NT2/D1 (cell line): ENCODE results near the gene PROCR.
"Not testable (repeated sequence)": the region's sequence is repeated elsewhere in the genome, so short reads cannot be mapped to it uniquely, and the experiment has no call there.

Experiments used
- DNase-seq: peaks from one replicate; pipeline ENCODE4 v3.0.0-alpha.2; 2011; ENCODE audit warnings: low read depth, low spot score
- H3K27me3 ChIP-seq: 2 replicates; pipeline ENCODE4 v1.6.0; 2011; ENCODE audit warnings: mild to moderate bottlenecking; ENCODE audit not compliant: insufficient read length, insufficient read depth
- H3K36me3 ChIP-seq: 2 replicates; pipeline ENCODE4 v1.6.1; 2011; ENCODE audit warnings: mild to moderate bottlenecking, low read length, mixed read lengths; ENCODE audit not compliant: insufficient read depth, insufficient read length
- H3K4me1 ChIP-seq: 2 replicates; pipeline ENCODE4 v1.5.1; 2011; ENCODE audit not compliant: insufficient read depth, insufficient read length
- H3K4me3 ChIP-seq: 2 replicates; pipeline ENCODE4 v1.5.1; 2011; ENCODE audit warnings: low read depth; ENCODE audit not compliant: insufficient read length
- H3K9ac ChIP-seq: 2 replicates; pipeline ENCODE4 v1.6.0; 2011; ENCODE audit warnings: low read depth; ENCODE audit not compliant: insufficient read length
- H3K9me3 ChIP-seq: 2 replicates; pipeline ENCODE4 v1.5.1; 2011; ENCODE audit warnings: mild to moderate bottlenecking, low read length; ENCODE audit not compliant: insufficient read depth
- SUZ12 ChIP-seq: IDR thresholded peaks from 2 replicates; pipeline ENCODE4 v1.6.1; 2011; ENCODE audit not compliant: insufficient read length, insufficient read depth; ENCODE audit errors: extremely low read depth
- YY1 ChIP-seq: IDR thresholded peaks from 2 replicates; pipeline ENCODE4 v1.6.1; 2011; ENCODE audit not compliant: insufficient read length, insufficient read depth
- ZNF274 ChIP-seq: IDR thresholded peaks from 2 replicates; pipeline ENCODE4 v1.6.1; 2011; ENCODE audit warnings: mild to moderate bottlenecking, low read depth, low read length

Gene PROCR

GRCh38 chr20:35176132-35176531, 4.3 kb downstream of the PROCR start:
- peaks cover 15% of the 10 kb centered on the region for H3K36me3 ChIP-seq
- H3K9ac ChIP-seq: no peak overlapping the region
- no peak overlapping the region for H3K4me3 ChIP-seq
- no peaks in the 10 kb centered on the region for H3K9me3 ChIP-seq
- H3K4me1 ChIP-seq: peaks cover 2% of the 10 kb centered on the region
- TF ChIP-seq ZNF274 (no peak), SUZ12 (no peak), YY1 (no peak)
- peaks cover 4% of the 10 kb centered on the region for H3K27me3 ChIP-seq
- no peak for DNase-seq

GRCh38 chr20:35179292-35180212, 7.7 kb downstream of the PROCR start:
- Histone ChIP-seq H3K36me3 (peaks cover 15% of the 10 kb centered on the region), H3K27me3 (no peaks in the 10 kb centered on the region), H3K4me3 (no peak overlapping the region), H3K9me3 (no peaks in the 10 kb centered on the region), H3K9ac (no peak overlapping the region), H3K4me1 (no peaks in the 10 kb centered on the region)
- no peak for TF ChIP-seq SUZ12
- TF ChIP-seq YY1: no peak
- TF ChIP-seq ZNF274: no peak
- no peak for DNase-seq

GRCh38 chr20:35180266-35180665, 8.4 kb downstream of the PROCR start:
- Histone ChIP-seq H3K9ac (no peak overlapping the region), H3K9me3 (no peaks in the 10 kb centered on the region), H3K4me1 (no peaks in the 10 kb centered on the region), H3K4me3 (no peak overlapping the region), H3K36me3 (peaks cover 15% of the 10 kb centered on the region), H3K27me3 (no peaks in the 10 kb centered on the region)
- TF ChIP-seq ZNF274 (no peak), YY1 (no peak), SUZ12 (no peak)
- DNase-seq: no peak

GRCh38 chr20:35181731-35182130, 9.9 kb downstream of the PROCR start:
- DNase-seq: no peak
- TF ChIP-seq YY1 (no peak), ZNF274 (no peak), SUZ12 (no peak)
- Histone ChIP-seq H3K9me3 (no peaks in the 10 kb centered on the region), H3K36me3 (peaks cover 6% of the 10 kb centered on the region), H3K27me3 (no peaks in the 10 kb centered on the region), H3K4me3 (no peak overlapping the region), H3K4me1 (no peaks in the 10 kb centered on the region), H3K9ac (no peak overlapping the region)

GRCh38 chr20:35186691-35187289, 14.9 kb downstream of the PROCR start:
- not testable (repeated sequence) for H3K4me3 ChIP-seq, H3K27me3 ChIP-seq, H3K9me3 ChIP-seq, DNase-seq, H3K4me1 ChIP-seq, H3K9ac ChIP-seq, H3K36me3 ChIP-seq

GRCh38 chr20:35187584-35188190, 15.8 kb downstream of the PROCR start:
- DNase-seq: no peak
- no peaks in the 10 kb centered on the region for H3K27me3 ChIP-seq
- no peaks in the 10 kb centered on the region for H3K36me3 ChIP-seq
- no peaks in the 10 kb centered on the region for H3K4me1 ChIP-seq
- H3K9ac ChIP-seq: no peak overlapping the region
- no peaks in the 10 kb centered on the region for H3K9me3 ChIP-seq
- H3K4me3 ChIP-seq: no peak overlapping the region
- TF ChIP-seq ZNF274 (no peak), SUZ12 (no peak), YY1 (no peak)

- not testable (repeated sequence) for H3K9ac ChIP-seq, DNase-seq, H3K4me3 ChIP-seq
Measured at GRCh38 chr20:35189223-35189622, 17.4 kb downstream of the PROCR start.

More at GRCh38 chr20:35189223-35189622, 17.4 kb downstream of the PROCR start:
- H3K9me3 ChIP-seq, H3K27me3 ChIP-seq, H3K4me1 ChIP-seq, H3K36me3 ChIP-seq: not testable (repeated sequence)
